MM.1S (cell line): ENCODE results near the gene ERAS.

ENCODE experiments used
- CTCF ChIP-seq: fragments of 300-600 bp; sonication (generic); IDR thresholded peaks from 2 replicates; pipeline ENCODE4 v1.5.1; 2016; ENCODE audit warnings: antibody characterized with exemption, low read length, mixed read lengths
- EZH2 ChIP-seq: fragments of 300-600 bp; sonication (generic); optimal IDR thresholded peaks from 2 replicates; pipeline ENCODE3; 2017; ENCODE audit warnings: low read depth, mild to moderate bottlenecking, antibody characterized with exemption, low read length, mixed read lengths

DNA sequence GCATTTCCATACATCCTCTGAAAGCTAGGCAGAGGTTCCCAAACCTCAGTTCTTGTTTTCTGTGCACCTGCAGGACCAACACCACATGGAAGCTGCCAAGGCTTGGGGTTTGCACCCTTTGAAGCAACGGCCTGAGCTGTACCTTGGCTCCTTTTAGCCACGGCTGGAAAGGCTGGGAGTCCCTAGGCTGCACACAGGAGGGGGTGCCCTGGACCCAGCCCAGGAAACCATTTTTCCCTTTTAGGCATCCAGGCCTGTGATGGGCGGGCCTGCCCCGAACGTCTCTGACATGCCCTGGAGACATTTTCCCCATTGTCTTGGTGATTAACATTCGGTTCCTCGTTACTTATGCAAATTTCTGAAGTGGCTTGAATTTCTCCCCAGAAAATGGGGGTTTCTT lies 26.5 kb downstream of the ERAS start:
- TF ChIP-seq EZH2 = no peak
- TF ChIP-seq CTCF = no peak
